Measurements from ENCODE around the gene ADORA2B. TPM values are rescaled to one million over a fixed set of nuclear protein-coding genes. Genes with fewer than 3 reads are reported as not detected.

Gene ADORA2B
- polyA plus RNA-seq, 1 of the 3 experiments (the other 2 are of a cell fraction), result 12.6 TPM

- ChIA-PET CTCF (interaction anchor here (0.9 kb wide), 1 partner anchor 11 kb away, joined by 3 read pairs; no protein-coding TSS in a partner anchor), POLR2A (no interaction called here)
- WGBS (ENCODE audit: low lambda C conversion rate), result 90% methylated on average over 1 of the region's 1 CpG
- DNase-seq, result no peak
- Histone ChIP-seq H3F3A (replicated peaks; ENCODE audit: insufficient read depth) (peaks cover 59% of the 10 kb centered on the region), H3K27ac (ENCODE audit: low read depth in 2 of 2, low read length in 1 of 2) (no peak overlapping the region), H3K27me3 (ENCODE audit: insufficient read depth) (no peaks in the 10 kb centered on the region), H3K9ac (no peak overlapping the region), H3K9me2 (no peaks in the 10 kb centered on the region), H3K79me2 (ENCODE audit: insufficient read depth) (peaks cover 59% of the 10 kb centered on the region), H2AFZ (ENCODE audit: low read depth) (no peak overlapping the region), H4K20me1 (ENCODE audit: insufficient read depth) (0 out of 2 replicates have a peak, but pooled peaks cover 3% of the 10 kb centered on the region), H3K9me3 (no peaks in the 10 kb centered on the region), H3K4me2 (no peak overlapping the region), H3K4me3 (ENCODE audit: low read depth in 2 of 2, low read length in 1 of 2) (no peak overlapping the region), H3K4me1 (ENCODE audit: control insufficient read depth in 1 of 2, insufficient read depth in 2 of 2, low read depth in 1 of 2, low read length in 1 of 2) (peaks cover 0 to 25% of the 10 kb centered on the region in 2 experiments; a peak in 2 of 4 replicates), H3K36me3 (replicated peaks in 1 of 2; ENCODE audit: control insufficient read depth in 1 of 2, insufficient read depth in 2 of 2, low read length in 1 of 2) (peaks cover 80 to 93% of the 10 kb centered on the region in 2 experiments)
- TF ChIP-seq CHD2 (IDR thresholded peaks at IDR 0.05; ENCODE audit: low read length, partially characterized antibody), result no peak
- no peak for TF ChIP-seq MXI1 (IDR thresholded peaks at IDR 0.05; ENCODE audit: low read depth, low read length)
Measured at GRCh38 chr17:16025202-16025601, 80.3 kb downstream of the ADORA2B start.

Other genes starting within 250 kb of the ADORA2B start
- gene ZNF286A, start 245.4 kb upstream of the ADORA2B start, polyA plus RNA-seq (2012; rRNA removed), result 16.5 and 17.1 TPM in 2 replicates
- not detected in 2 replicates for gene TBC1D26, start 212.8 kb upstream of the ADORA2B start, polyA plus RNA-seq (2012; rRNA removed)
- gene ZSWIM7, start 54.6 kb downstream of the ADORA2B start, polyA plus RNA-seq (2012; rRNA removed), result 48.8 and 63.3 TPM in 2 replicates
- gene TTC19, start 54.7 kb downstream of the ADORA2B start, polyA plus RNA-seq (2012; rRNA removed), result 6.6 and 6.9 TPM in 2 replicates